GM18519 (cell line): ENCODE results near the gene SYS1.
"Not testable (repeated sequence)": the region's sequence is repeated elsewhere in the genome, so short reads cannot be mapped to it uniquely, and the experiment has no call there.

Experiments used
- ATAC-seq: cut with Tn5 transposase; IDR thresholded peaks from one replicate; pipeline ENCODE4 v1.9.1; 2021; ENCODE audit warnings: mild to moderate bottlenecking, moderate library complexity; ENCODE audit not compliant: unreplicated experiment, low FRiP score

The SYS1 gene

GRCh38 chr20:45339084-45339483, 23.9 kb upstream of the SYS1 start:
- no peak for ATAC-seq

- ATAC-seq, result no peak
Observed at GRCh38 chr20:45339799-45340198, 23.2 kb upstream of the SYS1 start.

- no peak for ATAC-seq
Observed at GRCh38 chr20:45340236-45340847, 22.6 kb upstream of the SYS1 start.

GRCh38 chr20:45340951-45341350, 22.0 kb upstream of the SYS1 start:
- no peak for ATAC-seq

- no peak for ATAC-seq
Observed at GRCh38 chr20:45341579-45341938, 21.4 kb upstream of the SYS1 start.

- no peak for ATAC-seq
Observed at GRCh38 chr20:45341939-45342854, 20.8 kb upstream of the SYS1 start.

- ATAC-seq, result no peak
Observed at GRCh38 chr20:45342855-45343531, 20.0 kb upstream of the SYS1 start.

- ATAC-seq, result no peak
Observed at GRCh38 chr20:45343532-45344167, 19.3 kb upstream of the SYS1 start.

- ATAC-seq, result no peak
Observed at GRCh38 chr20:45344168-45344860, 18.6 kb upstream of the SYS1 start.

GRCh38 chr20:45345104-45345936, 17.6 kb upstream of the SYS1 start:
- ATAC-seq, result no peak

GRCh38 chr20:45346291-45346718, 16.7 kb upstream of the SYS1 start:
- ATAC-seq, result no peak

GRCh38 chr20:45346851-45347250, 16.1 kb upstream of the SYS1 start:
- no peak for ATAC-seq

GRCh38 chr20:45347297-45347935, 15.5 kb upstream of the SYS1 start:
- no peak for ATAC-seq

GRCh38 chr20:45347936-45348778, 14.8 kb upstream of the SYS1 start, which contains the start of gene SDC4:
SDC4 (minus strand) TSS chr20:45348424; CDS start chr20:45348384, 40 bp downstream.
- no peak for ATAC-seq

- no peak for ATAC-seq
Observed at GRCh38 chr20:45350217-45350616, 12.7 kb upstream of the SYS1 start.

- ATAC-seq, result not testable (repeated sequence)
Observed at GRCh38 chr20:45350795-45351194, 12.2 kb upstream of the SYS1 start.

- ATAC-seq, result no peak
Observed at GRCh38 chr20:45352729-45353128, 10.2 kb upstream of the SYS1 start.

GRCh38 chr20:45353746-45354145, 9.2 kb upstream of the SYS1 start:
- ATAC-seq, result no peak
